ENCODE results near the gene CDCA7. TPM values are rescaled to one million over a fixed set of nuclear protein-coding genes. Genes with fewer than 3 reads are reported as not detected.

The CDCA7 gene
- total and polyA plus RNA-seq, 2 of the 13 experiments (the other 11 are each of a cell fraction or from before 2014, with no cell fraction given), result 46.2 to 57.8 TPM

DNA sequence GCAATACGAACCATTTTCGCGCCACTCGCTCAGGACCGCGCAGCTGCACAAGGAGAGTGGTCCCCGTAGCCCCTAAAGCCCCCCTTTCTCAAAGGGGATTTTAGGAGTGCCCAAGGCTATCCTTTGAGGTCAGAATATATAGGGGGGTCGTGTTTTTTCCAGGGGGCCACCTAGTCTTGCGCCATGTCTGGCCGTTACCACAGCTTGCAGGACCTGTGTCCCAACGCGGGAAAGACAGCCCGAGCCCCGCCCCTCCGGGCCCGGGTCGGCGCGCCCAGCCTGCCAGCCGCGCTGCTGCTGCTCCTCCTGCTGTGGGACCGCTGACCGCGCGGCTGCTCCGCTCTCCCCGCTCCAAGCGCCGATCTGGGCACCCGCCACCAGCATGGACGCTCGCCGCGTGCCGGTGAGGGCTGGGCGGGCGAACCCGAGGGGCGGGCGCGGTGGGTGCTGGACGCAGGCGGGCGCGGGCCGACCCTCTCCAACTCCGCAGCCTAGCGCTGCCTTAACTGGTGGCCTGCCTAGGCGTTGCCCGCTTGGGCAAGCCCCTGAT is at the start of gene CDCA7 (continued):
- TF ChIP-seq HNF1A (IDR thresholded peaks at IDR 0.05; ENCODE audit: low read depth) (no peak), HNF1A (CRISPR knock-in tag; IDR thresholded peaks at IDR 0.05; ENCODE audit: borderline replicate concordance) (peak; percentile 42; the same call in 1 of the 2 replicates), RFX1 (IDR thresholded peaks at IDR 0.05) (no peak), ZNF549 (CRISPR knock-in tag; IDR thresholded peaks at IDR 0.05) (peak; percentile 62; the same call in 1 of the 2 replicates), TFDP2 (CRISPR knock-in tag; IDR thresholded peaks at IDR 0.05) (peak; percentile 99), HOXA3 (CRISPR knock-in tag; IDR thresholded peaks at IDR 0.05) (peak; percentile 76), ZBTB43 (CRISPR knock-in tag; conservative IDR thresholded peaks at IDR 0.05) (peak; percentile 97), ZNF563 (CRISPR knock-in tag; IDR thresholded peaks at IDR 0.05) (peak; percentile 99), REXO4 (CRISPR knock-in tag; IDR thresholded peaks at IDR 0.05; ENCODE audit: borderline replicate concordance) (peak; percentile 84), ZBTB33 (CRISPR knock-in tag; IDR thresholded peaks at IDR 0.05) (no peak), REPIN1 (CRISPR knock-in tag; IDR thresholded peaks at IDR 0.05; ENCODE audit: borderline replicate concordance, low read depth) (peak; percentile 86; the same call in 1 of the 2 replicates), SSRP1 (CRISPR knock-in tag; IDR thresholded peaks at IDR 0.05) (0 out of 2 replicates have a peak, but pooled peaks have one; percentile 68), ZFP36L2 (CRISPR knock-in tag; IDR thresholded peaks at IDR 0.05) (peak; percentile 81; the same call in 1 of the 2 replicates), ZNF3 (CRISPR knock-in tag; IDR thresholded peaks at IDR 0.05) (no peak; the same call in 1 of the 2 replicates), MEIS1 (CRISPR knock-in tag; IDR thresholded peaks at IDR 0.05; ENCODE audit: borderline replicate concordance) (no peak; the same call in 1 of the 2 replicates), CC2D1A (CRISPR knock-in tag; IDR thresholded peaks at IDR 0.05) (peak; percentile 87; the same call in 1 of the 2 replicates), ZNF83 (CRISPR knock-in tag; IDR thresholded peaks at IDR 0.05; ENCODE audit: borderline replicate concordance) (peak; percentile 68; the same call in 1 of the 2 replicates), SMARCC2 (IDR thresholded peaks at IDR 0.05) (no peak), NFE2 (CRISPR knock-in tag; IDR thresholded peaks at IDR 0.05) (0 out of 2 replicates have a peak, but pooled peaks have one; percentile 33), TBP (CRISPR knock-in tag; IDR thresholded peaks at IDR 0.05) (no peak)

All from HepG2 (cell line).